Trophoblast cell (in vitro differentiated cells and primary cell): ENCODE results near the gene PRKAR1B.

Experiments used
- DNase-seq, 2 donors: peaks; one replicate each; pipeline ENCODE4 v3.0.0-alpha.2; 2016
- H2AFZ ChIP-seq: 2 replicates; pipeline ENCODE4 v1.6.1; 2013; ENCODE audit warnings: low read length, moderate library complexity, mild to moderate bottlenecking; ENCODE audit not compliant: insufficient read depth, poor library complexity
- H2AK5ac ChIP-seq: 2 replicates; pipeline ENCODE4 v1.6.1; 2013; ENCODE audit warnings: mild to moderate bottlenecking, low read length
- H2BK120ac ChIP-seq: 2 replicates; pipeline ENCODE4 v1.6.1; 2013; ENCODE audit warnings: low read length, mild to moderate bottlenecking, moderate library complexity; ENCODE audit not compliant: insufficient read depth, poor library complexity
- H2BK12ac ChIP-seq: 2 replicates; pipeline ENCODE4 v1.6.1; 2013; ENCODE audit warnings: mild to moderate bottlenecking, low read length, moderate library complexity
- H2BK5ac ChIP-seq: 2 replicates; pipeline ENCODE4 v1.6.1; 2013; ENCODE audit warnings: low read length, low read depth, moderate library complexity, mild to moderate bottlenecking; ENCODE audit not compliant: poor library complexity
- H3K14ac ChIP-seq: 2 replicates; pipeline ENCODE4 v1.6.1; 2013; ENCODE audit warnings: mild to moderate bottlenecking, low read length
- H3K18ac ChIP-seq: 2 replicates; pipeline ENCODE4 v1.6.1; 2013; ENCODE audit warnings: mild to moderate bottlenecking, low read length
- H3K23ac ChIP-seq: 2 replicates; pipeline ENCODE4 v1.6.1; 2013; ENCODE audit warnings: low read length
- H3K27ac ChIP-seq: 2 replicates; pipeline ENCODE4 v1.5.1; 2013; ENCODE audit warnings: low read depth, mild to moderate bottlenecking, inconsistent platforms, low read length, moderate library complexity
- H3K27me3 ChIP-seq: 2 replicates; pipeline ENCODE4 v1.6.1; 2013; ENCODE audit warnings: inconsistent platforms, mild to moderate bottlenecking, low read length, moderate library complexity; ENCODE audit not compliant: insufficient read depth
- H3K36me3 ChIP-seq, 2 experiments: 1 replicate in 1 of 2; 2 replicates in 1 of 2; pipeline ENCODE4 v1.6.1; 2013; ENCODE audit warnings: low read length in 2 of 2, mild to moderate bottlenecking in 2 of 2, moderate library complexity in 1 of 2; ENCODE audit not compliant: insufficient read depth in 2 of 2, control insufficient read depth in 1 of 2
- H3K4ac ChIP-seq: 2 replicates; pipeline ENCODE4 v1.6.1; 2013; ENCODE audit warnings: low read depth, mild to moderate bottlenecking, low read length, moderate library complexity
- H3K4me1 ChIP-seq, 2 experiments: 1 replicate in 1 of 2; 2 replicates in 1 of 2; pipeline ENCODE4 v1.6.1; 2013; ENCODE audit warnings: low read length in 2 of 2, mild to moderate bottlenecking in 2 of 2, moderate library complexity in 1 of 2; ENCODE audit not compliant: insufficient read depth in 2 of 2, control insufficient read depth in 1 of 2
- H3K4me2 ChIP-seq: 2 replicates; pipeline ENCODE4 v1.6.1; 2013; ENCODE audit warnings: inconsistent platforms, mild to moderate bottlenecking, low read length, moderate library complexity
- H3K4me3 ChIP-seq: 2 replicates; pipeline ENCODE4 v1.5.1; 2013; ENCODE audit warnings: mild to moderate bottlenecking, low read depth, low read length, inconsistent platforms
- H3K79me1 ChIP-seq: one replicate; pipeline ENCODE4 v1.6.1; 2013; ENCODE audit warnings: low read length
- H3K79me2 ChIP-seq: 2 replicates; pipeline ENCODE4 v1.6.1; 2013; ENCODE audit warnings: low read length, mild to moderate bottlenecking; ENCODE audit not compliant: control insufficient read depth, insufficient read depth, poor library complexity
- H3K9ac ChIP-seq: 2 replicates; pipeline ENCODE4 v1.6.1; 2013; ENCODE audit warnings: mild to moderate bottlenecking, low read length
- H3K9me3 ChIP-seq: 2 replicates; pipeline ENCODE4 v1.6.1; 2013; ENCODE audit warnings: low read depth, mild to moderate bottlenecking, control low read depth, inconsistent platforms, low read length; ENCODE audit not compliant: insufficient read depth
- H4K12ac ChIP-seq: 2 replicates; pipeline ENCODE4 v1.6.1; 2013; ENCODE audit warnings: low read depth, mild to moderate bottlenecking, low read length, moderate library complexity
- H4K8ac ChIP-seq: 2 replicates; pipeline ENCODE4 v1.6.1; 2013; ENCODE audit warnings: low read depth, mild to moderate bottlenecking, low read length, moderate library complexity
- H4K91ac ChIP-seq: one replicate; pipeline ENCODE4 v1.6.1; 2013; ENCODE audit warnings: low read depth, mild to moderate bottlenecking, low read length, moderate library complexity
- WGBS: extraction: QIAGEN DNeasy Blood & Tissue Kit; methylation state at CpG from one replicate; pipeline ENCODE4 v1.1.7; 2013; ENCODE audit warnings: missing lambda C conversion rate; ENCODE audit not compliant: insufficient read length, insufficient coverage; ENCODE audit errors: extremely low coverage; 5-methylcytosine and 5-hydroxymethylcytosine counted together

Gene PRKAR1B

DNA sequence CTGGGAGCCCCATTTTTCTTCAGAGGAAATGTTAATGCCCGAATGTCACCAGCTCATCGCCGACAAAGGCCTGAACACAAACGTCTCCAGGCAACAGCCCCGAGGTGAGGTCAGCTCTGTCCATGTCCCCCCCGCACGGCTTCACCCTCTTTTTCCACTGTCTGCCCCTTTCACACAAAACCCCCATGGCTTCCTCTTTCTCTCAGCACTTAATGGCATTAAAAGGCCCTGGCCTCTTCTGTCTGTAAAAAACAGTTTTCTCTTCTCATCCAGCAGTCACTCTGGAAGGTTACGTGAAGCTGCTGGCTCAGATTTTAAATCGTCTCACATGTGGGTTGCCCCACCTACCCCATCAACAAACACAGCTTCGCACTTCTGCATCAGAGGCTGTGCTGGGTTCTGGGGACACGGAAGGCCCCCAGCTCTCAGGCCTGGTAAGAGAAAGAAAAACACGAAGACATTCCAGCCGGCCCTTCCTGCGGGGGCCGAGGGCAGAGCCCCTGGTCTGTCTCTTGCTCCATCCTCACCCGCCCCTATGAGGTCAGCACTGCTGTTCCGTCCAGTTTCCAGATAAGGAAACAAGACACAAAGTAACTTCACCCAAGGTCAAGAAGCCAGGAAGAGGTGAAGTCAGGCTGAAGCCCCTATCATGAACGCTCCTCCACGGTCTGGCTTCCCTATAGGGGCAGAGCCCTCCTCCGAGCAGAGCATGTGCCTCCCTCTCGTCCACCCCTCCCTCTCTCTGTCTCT, 116.4 kb downstream of the PRKAR1B start:
- H4K8ac ChIP-seq, result no peak overlapping the region
- H4K91ac ChIP-seq, result no peak overlapping the region
- DNase-seq, result peak in 1 of 2 donors; percentile 14
- no peak overlapping the region for H2AK5ac ChIP-seq
- no peak overlapping the region for H3K14ac ChIP-seq
- H2BK120ac ChIP-seq, result no peak overlapping the region
- peak overlapping the region; percentile 27 for H3K18ac ChIP-seq
- H3K79me2 ChIP-seq, result peaks cover 1% of the 10 kb centered on the region
- H3K4ac ChIP-seq, result no peak overlapping the region
- no peaks in the 10 kb centered on the region for H3K79me1 ChIP-seq
- H3K9me3 ChIP-seq, result no peaks in the 10 kb centered on the region
- H2BK5ac ChIP-seq, result peak overlapping the region; percentile 22
- no peak overlapping the region for H3K4me2 ChIP-seq
- H2BK12ac ChIP-seq, result no peak overlapping the region
- no peak overlapping the region for H3K27ac ChIP-seq
- no peaks in the 10 kb centered on the region for H3K27me3 ChIP-seq
- no peak overlapping the region for H2AFZ ChIP-seq
- no peak overlapping the region for H3K4me3 ChIP-seq
- no peaks in the 10 kb centered on the region for H3K36me3 ChIP-seq
- no peak overlapping the region for H3K9ac ChIP-seq
- WGBS, result no CpG with 5 or more reads among the region's 21 CpGs
- H4K12ac ChIP-seq, result no peak overlapping the region
- peak overlapping the region; percentile 44 for H3K23ac ChIP-seq
- peaks cover 5 to 9% of the 10 kb centered on the region in 2 experiments for H3K4me1 ChIP-seq

GRCh38 chr7:610141-610530, 116.9 kb downstream of the PRKAR1B start:
- DNase-seq, result no peak
- Histone ChIP-seq H3K9ac (no peak overlapping the region), H3K27me3 (no peaks in the 10 kb centered on the region), H3K27ac (no peak overlapping the region), H3K23ac (no peak overlapping the region), H3K14ac (no peak overlapping the region), H3K4me1 (peaks cover 5 to 9% of the 10 kb centered on the region in 2 experiments), H2BK5ac (no peak overlapping the region), H2AK5ac (no peak overlapping the region), H3K4ac (no peak overlapping the region), H2BK12ac (no peak overlapping the region), H4K8ac (no peak overlapping the region), H3K79me2 (peaks cover 1% of the 10 kb centered on the region), H2AFZ (no peak overlapping the region), H2BK120ac (no peak overlapping the region), H4K12ac (no peak overlapping the region), H3K4me3 (no peak overlapping the region), H4K91ac (peak overlapping the region; percentile 8), H3K18ac (no peak overlapping the region), H3K79me1 (no peaks in the 10 kb centered on the region), H3K4me2 (no peak overlapping the region), H3K9me3 (no peaks in the 10 kb centered on the region), H3K36me3 (no peaks in the 10 kb centered on the region)
- no CpG with 5 or more reads among the region's 10 CpGs for WGBS

- Histone ChIP-seq H4K8ac (no peak overlapping the region), H4K91ac (no peak overlapping the region), H3K36me3 (no peaks in the 10 kb centered on the region), H3K4ac (no peak overlapping the region), H3K4me2 (no peak overlapping the region), H3K4me3 (no peak overlapping the region), H3K9me3 (no peaks in the 10 kb centered on the region), H3K14ac (no peak overlapping the region), H3K23ac (no peak overlapping the region), H3K4me1 (peaks cover 6 to 10% of the 10 kb centered on the region in 2 experiments), H3K18ac (no peak overlapping the region), H3K79me1 (no peaks in the 10 kb centered on the region), H4K12ac (no peak overlapping the region), H2BK5ac (no peak overlapping the region), H2BK120ac (no peak overlapping the region), H3K27ac (no peak overlapping the region), H2BK12ac (no peak overlapping the region), H3K9ac (peak overlapping the region; percentile 5), H3K27me3 (no peaks in the 10 kb centered on the region), H3K79me2 (peaks cover 1% of the 10 kb centered on the region), H2AFZ (no peak overlapping the region), H2AK5ac (no peak overlapping the region)
- WGBS, result no CpG with 5 or more reads among the region's 7 CpGs
- no peak for DNase-seq
Observed at GRCh38 chr7:609365-609764, 117.7 kb downstream of the PRKAR1B start.

GRCh38 chr7:608954-609353, 118.1 kb downstream of the PRKAR1B start:
- H3K36me3 ChIP-seq, result no peaks in the 10 kb centered on the region
- no peak overlapping the region for H3K23ac ChIP-seq
- no peak overlapping the region for H4K12ac ChIP-seq
- H3K4me2 ChIP-seq, result no peak overlapping the region
- H2AFZ ChIP-seq, result no peak overlapping the region
- WGBS, result no CpG with 5 or more reads among the region's 8 CpGs
- no peaks in the 10 kb centered on the region for H3K9me3 ChIP-seq
- no peak for DNase-seq
- H3K4ac ChIP-seq, result no peak overlapping the region
- H3K79me1 ChIP-seq, result no peaks in the 10 kb centered on the region
- no peak overlapping the region for H3K27ac ChIP-seq
- H3K4me3 ChIP-seq, result no peak overlapping the region
- H3K4me1 ChIP-seq, result peaks cover 10 to 13% of the 10 kb centered on the region in 2 experiments
- no peak overlapping the region for H3K9ac ChIP-seq
- H3K79me2 ChIP-seq, result no peaks in the 10 kb centered on the region
- H4K91ac ChIP-seq, result no peak overlapping the region
- no peak overlapping the region for H2BK5ac ChIP-seq
- H2BK12ac ChIP-seq, result no peak overlapping the region
- no peak overlapping the region for H3K14ac ChIP-seq
- no peak overlapping the region for H2BK120ac ChIP-seq
- no peaks in the 10 kb centered on the region for H3K27me3 ChIP-seq
- H2AK5ac ChIP-seq, result no peak overlapping the region
- H4K8ac ChIP-seq, result no peak overlapping the region
- no peak overlapping the region for H3K18ac ChIP-seq
